Measurements from ENCODE around the gene STX1B. TPM values are rescaled to one million over a fixed set of nuclear protein-coding genes. Genes with fewer than 3 reads are reported as not detected.

Gene STX1B
- polyA plus RNA-seq, 1 experiment: 1.5 TPM

DNA sequence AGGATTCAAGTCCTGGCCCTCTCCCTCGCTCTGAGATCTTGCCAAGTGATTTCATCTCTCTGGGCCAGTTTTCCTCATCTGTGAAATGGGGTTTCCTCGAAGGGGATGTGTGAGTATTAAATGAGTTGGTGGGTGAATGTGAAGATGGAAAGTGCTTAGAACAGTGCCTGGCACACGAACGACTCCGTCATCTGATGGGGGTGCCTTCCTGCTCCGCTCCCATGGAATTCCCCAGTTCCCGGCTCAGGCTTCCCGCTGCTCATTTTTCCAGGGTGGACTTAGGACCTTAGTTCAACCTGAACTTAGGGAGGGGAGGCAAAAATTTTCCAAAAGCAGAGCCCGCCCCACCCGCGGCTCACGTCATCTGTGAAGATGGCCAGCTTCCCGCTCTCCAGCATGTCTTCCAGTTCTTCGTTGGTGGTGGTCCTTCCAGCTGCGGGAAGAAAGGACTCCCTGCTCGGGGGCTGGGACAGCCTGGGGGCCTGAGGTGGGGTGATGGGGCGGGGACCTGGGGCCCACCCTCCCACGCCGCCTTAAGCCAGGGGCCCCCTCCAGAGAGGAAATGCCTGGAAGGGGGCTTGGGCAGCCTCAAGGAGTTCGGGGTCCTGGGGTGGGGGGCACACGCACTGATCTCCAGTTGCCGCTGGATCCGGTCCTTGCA, 14.0 kb downstream of the STX1B start:
- no peaks in the 10 kb centered on the region; the same call in 1 of the 2 replicates for H3K36me3 ChIP-seq (ENCODE audit: control insufficient read depth, insufficient read depth, low read length)
- TF ChIP-seq CTCF (IDR thresholded peaks at IDR 0.05; ENCODE audit: insufficient read depth, low read depth, low read length): no peak
- DNase-seq (ENCODE audit: low read depth): no peak
- peak overlapping the region; percentile 47 for H3K4me3 ChIP-seq (ENCODE audit: low read depth, low read length)
- no peaks in the 10 kb centered on the region for H3K27me3 ChIP-seq (ENCODE audit: control insufficient read depth, insufficient read depth, low read length)
- ChIA-PET POLR2A (no interaction called here), CTCF (interaction anchor here (0.8 to 1.8 kb wide), 3 partner anchors 11 to 447 kb away, joined by 5 to 9 read pairs (median 6); partner anchors contain the start of genes HSD3B7 and ZNF843)

DNA sequence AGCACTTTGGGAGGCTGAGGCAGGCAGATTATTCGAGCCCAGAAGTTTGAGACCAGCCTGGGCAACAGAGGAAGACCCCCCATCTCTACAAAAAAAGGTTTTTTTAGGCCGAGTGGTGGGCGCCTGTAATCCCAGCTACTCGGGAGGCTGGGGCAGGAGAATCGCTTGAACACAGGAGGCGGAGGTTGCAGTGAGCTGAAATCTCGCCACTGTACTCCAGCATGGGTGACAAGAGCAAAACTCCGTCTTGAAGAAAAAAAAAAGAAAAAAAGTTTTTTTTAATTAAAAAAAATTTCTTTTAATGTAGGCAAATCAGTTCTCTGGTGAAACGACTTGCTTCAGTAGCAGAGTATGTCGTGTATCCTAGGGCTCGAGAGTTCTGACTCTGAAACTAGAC, 14.5 kb downstream of the STX1B start:
- no peak overlapping the region for H3K4me3 ChIP-seq (ENCODE audit: low read depth, low read length)
- POLR2A ChIA-PET: no interaction called here

DNA sequence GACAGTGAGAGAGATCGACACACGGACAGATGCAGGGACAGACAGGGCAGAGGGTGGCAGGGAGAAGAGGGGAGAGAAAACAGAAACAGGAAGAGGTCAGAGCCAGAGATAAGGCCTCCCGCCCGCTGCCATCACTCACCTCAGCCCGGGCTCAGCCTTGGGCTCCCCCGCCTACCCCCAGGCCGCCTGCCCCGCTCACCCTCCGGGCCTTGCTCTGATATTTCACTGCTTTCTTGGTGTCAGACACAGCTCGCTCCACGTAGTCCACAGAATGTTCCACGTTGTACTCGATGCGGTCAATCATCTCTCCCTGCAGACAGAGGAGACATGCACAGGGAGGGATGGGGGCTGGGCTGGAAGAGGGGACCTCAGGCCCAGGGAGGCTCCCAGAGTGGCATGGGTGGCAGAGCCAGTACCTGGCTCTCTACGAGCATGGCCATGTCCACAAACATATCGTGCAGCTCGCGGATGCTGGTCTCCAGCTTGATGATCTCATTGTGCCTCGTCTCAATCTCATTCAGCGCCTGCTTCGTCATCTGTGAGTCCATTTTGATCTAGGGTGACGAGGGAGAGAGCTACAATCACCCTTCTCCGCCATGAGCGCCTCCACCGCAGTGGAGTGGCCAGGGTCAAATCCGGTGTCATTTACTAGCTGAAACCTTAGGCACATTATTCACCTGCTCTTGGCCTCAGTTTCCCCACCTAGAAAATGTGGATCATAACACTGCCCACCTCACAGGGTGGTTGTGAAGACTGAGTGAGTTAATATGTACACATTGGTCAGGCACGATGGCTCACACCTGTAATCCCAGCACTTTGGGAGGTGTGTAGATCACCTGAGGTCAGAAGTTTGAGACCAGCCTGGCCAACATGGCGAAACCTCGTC, 17.3 kb downstream of the STX1B start:
- CTCF ChIA-PET: interaction anchor here (0.8 to 1.9 kb wide), 2 partner anchors 8 to 39 kb away, joined by 3 to 6 read pairs; partner anchors contain the start of gene HSD3B7
- TF ChIP-seq CTCF (IDR thresholded peaks at IDR 0.05; ENCODE audit: insufficient read depth, low read depth, low read length): no peak
- Histone ChIP-seq H3K36me3 (ENCODE audit: control insufficient read depth, insufficient read depth, low read length) (no peaks in the 10 kb centered on the region; the same call in 1 of the 2 replicates), H3K4me3 (ENCODE audit: low read depth, low read length) (no peak overlapping the region), H3K27me3 (ENCODE audit: control insufficient read depth, insufficient read depth, low read length) (no peaks in the 10 kb centered on the region)
- DNase-seq (ENCODE audit: low read depth): no peak
- POLR2A ChIA-PET: interaction anchor here (0.5 kb wide), 1 partner anchor 24 kb away, joined by 3 read pairs; no protein-coding TSS in a partner anchor

More for the DNA sequence above, 14.5 kb downstream of the STX1B start:
- DNase-seq (ENCODE audit: low read depth): no peak
- no peak for TF ChIP-seq CTCF (IDR thresholded peaks at IDR 0.05; ENCODE audit: insufficient read depth, low read depth, low read length)
- Histone ChIP-seq H3K27me3 (ENCODE audit: control insufficient read depth, insufficient read depth, low read length) (no peaks in the 10 kb centered on the region), H3K36me3 (ENCODE audit: control insufficient read depth, insufficient read depth, low read length) (no peaks in the 10 kb centered on the region; the same call in 1 of the 2 replicates)
- CTCF ChIA-PET: interaction anchor here (1.5 to 1.8 kb wide), 2 partner anchors 10 to 146 kb away, joined by 6 to 9 read pairs; partner anchors contain the start of gene HSD3B7

DNA sequence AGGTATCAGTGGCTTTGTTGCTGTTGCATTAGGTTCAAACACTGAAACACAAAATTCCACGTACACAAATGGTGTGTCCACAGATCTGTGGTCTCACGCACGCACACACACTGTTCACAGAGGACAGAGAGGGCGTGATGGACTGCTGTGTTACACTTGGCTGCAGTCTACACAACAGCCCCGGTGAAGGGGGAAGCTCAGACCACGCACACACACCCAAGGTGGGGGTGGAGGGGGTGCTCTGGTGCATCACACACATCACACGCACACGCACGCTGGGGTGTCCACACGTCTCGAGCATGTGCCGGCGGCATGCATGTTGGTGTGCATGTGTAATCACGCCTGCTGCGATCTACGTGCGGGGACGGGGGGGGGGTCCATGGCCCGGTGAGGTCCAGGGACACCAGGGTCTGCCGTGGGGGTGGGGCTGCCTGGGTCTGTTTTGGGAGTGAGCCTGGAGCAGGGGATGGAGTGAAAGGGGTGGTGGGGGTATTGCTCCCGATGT, 18.1 kb downstream of the STX1B start:
- POLR2A ChIA-PET: interaction anchor here (0.5 kb wide), 1 partner anchor 25 kb away, joined by 3 read pairs; no protein-coding TSS in a partner anchor
- Histone ChIP-seq H3K27me3 (ENCODE audit: control insufficient read depth, insufficient read depth, low read length) (no peaks in the 10 kb centered on the region), H3K4me3 (ENCODE audit: low read depth, low read length) (no peak overlapping the region), H3K36me3 (ENCODE audit: control insufficient read depth, insufficient read depth, low read length) (peaks cover 2% of the 10 kb centered on the region)
- no peak for DNase-seq (ENCODE audit: low read depth)
- CTCF ChIA-PET: interaction anchor here (0.6 kb wide), 1 partner anchor 81 kb away, joined by 3 read pairs; no protein-coding TSS in a partner anchor
- TF ChIP-seq CTCF (IDR thresholded peaks at IDR 0.05; ENCODE audit: insufficient read depth, low read depth, low read length): no peak

DNA sequence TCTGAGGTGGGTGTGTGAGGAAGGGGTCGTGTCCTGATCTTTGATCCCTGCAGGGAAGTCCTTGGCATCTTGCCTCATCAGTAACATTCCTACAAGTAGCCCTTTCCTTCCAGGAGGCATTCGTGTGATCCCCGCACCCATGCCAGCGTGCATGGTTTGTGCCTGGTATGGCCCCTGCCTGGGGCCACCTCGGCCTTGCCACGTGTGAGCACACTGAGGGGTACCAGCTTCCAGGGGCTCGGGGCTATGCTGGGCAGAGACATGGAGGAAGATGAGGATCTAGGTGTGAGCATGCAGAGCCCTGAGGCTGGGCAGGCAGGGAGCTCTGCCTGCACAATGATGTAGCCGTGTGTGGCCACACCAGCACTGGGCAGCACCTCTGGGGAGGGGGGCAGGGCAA, 19.4 kb downstream of the STX1B start:
- DNase-seq (ENCODE audit: low read depth): no peak
- ChIA-PET POLR2A (no interaction called here), CTCF (no interaction called here)
- no peaks in the 10 kb centered on the region for H3K27me3 ChIP-seq (ENCODE audit: control insufficient read depth, insufficient read depth, low read length)
- H3K36me3 ChIP-seq (ENCODE audit: control insufficient read depth, insufficient read depth, low read length): peaks cover 5% of the 10 kb centered on the region
- no peak overlapping the region for H3K4me3 ChIP-seq (ENCODE audit: low read depth, low read length)
- TF ChIP-seq CTCF (IDR thresholded peaks at IDR 0.05; ENCODE audit: insufficient read depth, low read depth, low read length): no peak
